Measurements from ENCODE around the gene FKRP. TPM values are rescaled to one million over a fixed set of nuclear protein-coding genes. Genes with fewer than 3 reads are reported as not detected.
A peak's percentile ranks its signal among the peaks of the same experiment; 100 is the strongest.

Gene FKRP
- total and polyA plus RNA-seq, 11 donors, result 13.9 to 25.1 (median 19.8) TPM

- no peak overlapping the region for H3K27ac ChIP-seq
Observed at GRCh38 chr19:46722004-46722380, 23.9 kb upstream of the FKRP start.

GRCh38 chr19:46722421-46723022, 23.3 kb upstream of the FKRP start:
- intact Hi-C loops (cut with DNase I), result no loop called here
- DNase-seq, result peak in 1 of 5 donors; percentile 52
- Histone ChIP-seq H3K4me3 (no peak overlapping the region), H3K36me3 (peaks cover 2 to 83% (median 80%) of the 10 kb centered on the region in 9 donors), H3K27me3 (no peaks in the 10 kb centered on the region), H3K9me3 (no peaks in the 10 kb centered on the region), H3K4me1 (peaks cover 0 to 34% (median 19%) of the 10 kb centered on the region in 12 donors), H3K27ac (no peak overlapping the region)
- ATAC-seq, result no peak
- 83 to 92% (median 86%) methylated on average over 24 to 25 of the region's 25 CpGs for WGBS, 4 donors
- TF ChIP-seq CTCF (IDR thresholded peaks at IDR 0.05), result no peak
- TF ChIP-seq POLR2A (IDR thresholded peaks at IDR 0.05), result no peak

More at GRCh38 chr19:46722004-46722380, 23.9 kb upstream of the FKRP start:
- ATAC-seq (no peak), DNase-seq (no peak)
- Histone ChIP-seq H3K4me3 (no peak overlapping the region), H3K27me3 (no peaks in the 10 kb centered on the region), H3K4me1 (peaks cover 0 to 32% (median 18%) of the 10 kb centered on the region in 12 donors), H3K36me3 (peaks cover 2 to 78% (median 74%) of the 10 kb centered on the region in 9 donors), H3K9me3 (no peaks in the 10 kb centered on the region)
- 81 to 87% (median 83%) methylated on average over 12 to 17 of the region's 17 CpGs for WGBS, 4 donors
- intact Hi-C loops (cut with DNase I), result no loop called here
- TF ChIP-seq POLR2A (IDR thresholded peaks at IDR 0.05) (no peak), CTCF (IDR thresholded peaks at IDR 0.05) (no peak)

GRCh38 chr19:46723023-46723461, 22.8 kb upstream of the FKRP start:
- no peak overlapping the region for H3K4me3 ChIP-seq
- ATAC-seq, result no peak
- H3K27me3 ChIP-seq, result no peaks in the 10 kb centered on the region
- 77 to 83% (median 81%) methylated on average over 3 to 16 of the region's 16 CpGs for WGBS, 4 donors
- H3K9me3 ChIP-seq, result no peaks in the 10 kb centered on the region
- H3K4me1 ChIP-seq, result peaks cover 0 to 34% (median 17%) of the 10 kb centered on the region in 12 donors
- H3K27ac ChIP-seq, result no peak overlapping the region
- DNase-seq, result peak in 1 of 5 donors; percentile 45
- intact Hi-C loops (cut with DNase I), result no loop called here
- TF ChIP-seq POLR2A (IDR thresholded peaks at IDR 0.05), result no peak
- TF ChIP-seq CTCF (IDR thresholded peaks at IDR 0.05), result no peak
- peaks cover 2 to 88% (median 85%) of the 10 kb centered on the region in 9 donors for H3K36me3 ChIP-seq

GRCh38 chr19:46723471-46723870, 22.4 kb upstream of the FKRP start:
- H3K27ac ChIP-seq, result no peak overlapping the region
- TF ChIP-seq CTCF (IDR thresholded peaks at IDR 0.05) (no peak), POLR2A (IDR thresholded peaks at IDR 0.05) (no peak)
- intact Hi-C loops (cut with DNase I), result no loop called here
- DNase-seq, result peak in 1 of 5 donors; percentile 33
- H3K27me3 ChIP-seq, result no peaks in the 10 kb centered on the region
- WGBS, 4 donors, result 95 to 100% (median 97%) methylated on average over 6 of the region's 6 CpGs
- H3K4me3 ChIP-seq, result no peak overlapping the region
- peaks cover 2 to 92% (median 89%) of the 10 kb centered on the region in 9 donors for H3K36me3 ChIP-seq
- ATAC-seq, result no peak
- no peaks in the 10 kb centered on the region for H3K9me3 ChIP-seq
- peaks cover 0 to 32% (median 16%) of the 10 kb centered on the region in 12 donors for H3K4me1 ChIP-seq

Measured in heart left ventricle (tissue), 16 donors.